ENCODE results near the gene GRM1. TPM values are rescaled to one million over a fixed set of nuclear protein-coding genes. Genes with fewer than 3 reads are reported as not detected.

GRM1 gene
- polyA plus RNA-seq, 3 donors from 2014 or later = 0.02 TPM; not detected in 2

GRCh38 chr6:146345598-146345997, 316.7 kb downstream of the GRM1 start:
- Mint-ChIP-seq H3K27me3 (ENCODE audit: low read depth in 3 of 3) (no peaks in the 10 kb centered on the region), H3K4me3 (no peak overlapping the region), H3K9me3 (peaks cover 0 to 5% (median under 1%) of the 10 kb centered on the region in 6 donors), H3K4me1 (no peaks in the 10 kb centered on the region), H3K36me3 (no peaks in the 10 kb centered on the region), H3K27ac (no peak overlapping the region)
- no peak for DNase-seq

DNA sequence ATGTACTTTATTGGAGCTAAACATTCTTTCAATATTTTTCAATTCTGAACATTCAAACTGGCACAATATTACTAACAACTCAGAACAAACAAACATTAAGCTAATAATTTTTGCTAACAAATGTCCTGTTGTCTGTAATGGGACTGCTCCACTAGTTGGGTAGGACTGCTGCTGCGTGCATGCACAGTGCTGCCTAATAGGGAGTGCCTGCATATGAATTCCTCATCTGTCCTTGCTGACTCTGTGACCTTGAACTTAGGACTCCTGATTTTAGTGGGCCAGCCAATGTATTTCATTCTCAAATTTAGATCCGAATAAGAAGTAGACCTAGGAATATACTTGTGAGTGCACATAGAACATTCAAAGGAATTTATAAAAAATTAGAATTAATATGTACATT, 318.2 kb downstream of the GRM1 start:
- H3K4me3 Mint-ChIP-seq = no peak overlapping the region
- peaks cover 0 to 6% (median 2%) of the 10 kb centered on the region in 6 donors for H3K9me3 Mint-ChIP-seq
- no peaks in the 10 kb centered on the region for H3K36me3 Mint-ChIP-seq
- H3K4me1 Mint-ChIP-seq = no peaks in the 10 kb centered on the region
- H3K27me3 Mint-ChIP-seq (ENCODE audit: low read depth in 3 of 3) = no peaks in the 10 kb centered on the region
- DNase-seq = no peak
- no peak overlapping the region for H3K27ac Mint-ChIP-seq

GRCh38 chr6:146347690-146348089, 318.8 kb downstream of the GRM1 start:
- peaks cover 0 to 7% (median 2%) of the 10 kb centered on the region in 6 donors for H3K9me3 Mint-ChIP-seq
- no peak overlapping the region for H3K27ac Mint-ChIP-seq
- no peak for DNase-seq
- H3K36me3 Mint-ChIP-seq = no peaks in the 10 kb centered on the region
- H3K27me3 Mint-ChIP-seq (ENCODE audit: low read depth in 3 of 3) = no peaks in the 10 kb centered on the region
- H3K4me1 Mint-ChIP-seq = no peaks in the 10 kb centered on the region
- H3K4me3 Mint-ChIP-seq = no peak overlapping the region

DNA sequence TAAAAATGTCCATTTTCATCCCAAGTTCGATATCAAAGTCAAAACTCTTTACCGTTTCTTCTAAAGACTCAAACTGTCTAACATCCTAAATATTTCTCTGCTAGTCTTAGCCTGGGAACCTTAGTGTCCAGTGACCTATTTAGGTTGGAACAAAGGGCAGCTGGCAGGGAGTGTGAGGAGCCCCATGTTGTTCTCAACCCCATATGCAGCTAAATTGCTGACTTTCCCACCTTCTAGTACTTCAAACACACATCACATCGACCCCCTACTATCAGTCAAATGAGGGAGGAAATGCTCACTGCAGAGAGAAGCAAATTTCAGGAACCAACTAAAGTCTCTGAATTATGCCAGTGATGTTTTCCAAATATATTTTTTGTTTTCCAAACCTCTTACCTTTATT, 322.2 kb downstream of the GRM1 start:
- H3K27ac Mint-ChIP-seq = no peak overlapping the region
- no peak for DNase-seq
- H3K36me3 Mint-ChIP-seq = no peaks in the 10 kb centered on the region
- H3K9me3 Mint-ChIP-seq = peaks cover 0 to 10% (median 0%) of the 10 kb centered on the region in 6 donors
- H3K4me3 Mint-ChIP-seq = no peak overlapping the region
- H3K27me3 Mint-ChIP-seq (ENCODE audit: low read depth in 3 of 3) = no peaks in the 10 kb centered on the region
- no peaks in the 10 kb centered on the region for H3K4me1 Mint-ChIP-seq

DNA sequence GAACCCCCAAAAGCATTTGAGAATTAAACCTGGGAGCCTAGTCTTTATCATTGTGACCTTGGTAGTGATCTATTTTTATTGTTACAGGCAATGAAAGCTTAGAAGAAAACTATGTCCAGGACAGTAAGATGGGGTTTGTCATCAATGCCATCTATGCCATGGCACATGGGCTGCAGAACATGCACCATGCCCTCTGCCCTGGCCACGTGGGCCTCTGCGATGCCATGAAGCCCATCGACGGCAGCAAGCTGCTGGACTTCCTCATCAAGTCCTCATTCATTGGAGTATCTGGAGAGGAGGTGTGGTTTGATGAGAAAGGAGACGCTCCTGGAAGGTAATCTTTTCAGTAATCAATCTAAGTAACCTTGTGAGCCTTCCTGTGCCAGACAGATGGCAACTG, 323.3 kb downstream of the GRM1 start:
- no peaks in the 10 kb centered on the region for H3K27me3 Mint-ChIP-seq (ENCODE audit: low read depth in 3 of 3)
- H3K27ac Mint-ChIP-seq = no peak overlapping the region
- H3K36me3 Mint-ChIP-seq = no peaks in the 10 kb centered on the region
- no peaks in the 10 kb centered on the region for H3K4me1 Mint-ChIP-seq
- no peak for DNase-seq
- peaks cover 0 to 10% (median 0%) of the 10 kb centered on the region in 6 donors for H3K9me3 Mint-ChIP-seq
- no peak overlapping the region for H3K4me3 Mint-ChIP-seq

DNA sequence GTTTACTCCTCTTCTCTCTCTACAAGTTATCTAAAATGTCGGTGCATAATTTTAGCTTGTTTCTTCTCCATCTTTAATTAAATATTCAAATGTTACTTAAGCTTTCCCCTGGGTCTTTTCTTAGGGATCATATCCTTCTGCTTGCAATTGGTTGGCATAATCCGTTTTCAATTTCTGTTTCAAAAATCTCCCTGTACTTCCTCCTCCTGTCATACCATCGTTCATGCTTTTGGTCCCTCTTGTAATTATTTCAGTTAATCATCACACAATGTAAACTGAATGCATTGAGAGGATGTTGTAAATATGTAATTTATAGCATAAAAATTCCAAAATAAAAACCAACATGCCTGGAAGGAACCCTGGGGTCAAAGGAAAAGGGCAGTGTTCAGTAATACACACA, 325.6 kb downstream of the GRM1 start:
- Mint-ChIP-seq H3K4me3 (no peak overlapping the region), H3K4me1 (no peaks in the 10 kb centered on the region), H3K9me3 (peaks cover 0 to 13% (median 0%) of the 10 kb centered on the region in 6 donors), H3K36me3 (no peaks in the 10 kb centered on the region), H3K27me3 (ENCODE audit: low read depth in 3 of 3) (no peaks in the 10 kb centered on the region), H3K27ac (no peak overlapping the region)
- DNase-seq = no peak

- no peaks in the 10 kb centered on the region for H3K27me3 Mint-ChIP-seq (ENCODE audit: low read depth in 3 of 3)
- no peak overlapping the region for H3K4me3 Mint-ChIP-seq
- H3K9me3 Mint-ChIP-seq = peaks cover 0 to 13% (median 1%) of the 10 kb centered on the region in 6 donors
- no peak for DNase-seq
- no peak overlapping the region for H3K27ac Mint-ChIP-seq
- H3K36me3 Mint-ChIP-seq = no peaks in the 10 kb centered on the region
- no peaks in the 10 kb centered on the region for H3K4me1 Mint-ChIP-seq
Measured at GRCh38 chr6:146355521-146356100, 326.7 kb downstream of the GRM1 start.

GRCh38 chr6:146357578-146358430, 328.9 kb downstream of the GRM1 start:
- H3K36me3 Mint-ChIP-seq = no peaks in the 10 kb centered on the region
- no peak overlapping the region for H3K27ac Mint-ChIP-seq
- H3K4me1 Mint-ChIP-seq = no peaks in the 10 kb centered on the region
- DNase-seq = no peak
- H3K4me3 Mint-ChIP-seq = no peak overlapping the region
- no peaks in the 10 kb centered on the region for H3K27me3 Mint-ChIP-seq (ENCODE audit: low read depth in 3 of 3)
- H3K9me3 Mint-ChIP-seq = peaks cover 0 to 9% (median 5%) of the 10 kb centered on the region in 6 donors

DNA sequence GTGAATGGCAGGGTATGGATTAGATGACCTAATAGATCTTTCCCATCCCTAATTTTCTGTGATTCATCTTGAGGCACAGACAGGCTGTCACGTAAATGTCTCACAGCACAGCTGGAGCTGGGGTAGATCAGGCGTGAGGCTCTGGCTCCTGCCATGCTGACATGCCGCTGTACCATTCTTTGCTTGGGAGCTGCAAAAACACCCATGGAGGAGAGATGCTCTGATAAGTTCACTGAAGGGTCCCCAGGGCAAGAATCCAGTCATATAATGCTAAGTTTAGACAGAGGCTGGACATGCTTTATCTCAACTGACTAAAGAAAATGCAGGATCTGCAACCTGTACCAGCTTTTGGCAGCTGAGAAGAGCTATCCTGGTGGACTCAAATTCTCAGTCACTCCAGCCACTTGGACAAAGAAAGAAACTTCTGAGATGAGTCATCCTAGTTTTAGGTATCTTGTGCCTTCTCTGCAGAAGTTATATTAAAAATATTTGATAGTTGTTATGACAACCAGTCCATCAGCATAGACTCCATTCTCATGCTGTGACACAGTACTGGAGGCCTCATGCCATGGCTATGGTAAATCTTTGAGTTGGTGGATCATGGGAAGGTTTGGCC, 329.7 kb downstream of the GRM1 start:
- Mint-ChIP-seq H3K36me3 (no peaks in the 10 kb centered on the region), H3K4me1 (no peaks in the 10 kb centered on the region), H3K27me3 (ENCODE audit: low read depth in 3 of 3) (no peaks in the 10 kb centered on the region), H3K4me3 (no peak overlapping the region), H3K9me3 (peaks cover 0 to 10% (median 6%) of the 10 kb centered on the region in 6 donors), H3K27ac (no peak overlapping the region)
- DNase-seq = no peak

- no peak overlapping the region for H3K4me3 Mint-ChIP-seq
- no peaks in the 10 kb centered on the region for H3K4me1 Mint-ChIP-seq
- no peak for DNase-seq
- H3K27ac Mint-ChIP-seq = no peak overlapping the region
- H3K9me3 Mint-ChIP-seq = peaks cover 0 to 10% (median 4%) of the 10 kb centered on the region in 6 donors
- no peaks in the 10 kb centered on the region for H3K36me3 Mint-ChIP-seq
- no peaks in the 10 kb centered on the region for H3K27me3 Mint-ChIP-seq (ENCODE audit: low read depth in 3 of 3)
Measured at GRCh38 chr6:146359131-146359530, 330.3 kb downstream of the GRM1 start.

- Mint-ChIP-seq H3K9me3 (peaks cover 0 to 10% (median 3%) of the 10 kb centered on the region in 6 donors), H3K36me3 (no peaks in the 10 kb centered on the region), H3K4me1 (no peaks in the 10 kb centered on the region), H3K27me3 (ENCODE audit: low read depth in 3 of 3) (no peaks in the 10 kb centered on the region), H3K4me3 (no peak overlapping the region), H3K27ac (no peak overlapping the region)
- DNase-seq = no peak
Measured at GRCh38 chr6:146361128-146361924, 332.5 kb downstream of the GRM1 start.

GRCh38 chr6:146363838-146364607, 335.2 kb downstream of the GRM1 start:
- no peaks in the 10 kb centered on the region for H3K4me1 Mint-ChIP-seq
- DNase-seq = no peak
- no peak overlapping the region for H3K27ac Mint-ChIP-seq
- peaks cover 0 to 10% (median 3%) of the 10 kb centered on the region in 6 donors for H3K9me3 Mint-ChIP-seq
- no peak overlapping the region for H3K4me3 Mint-ChIP-seq
- no peaks in the 10 kb centered on the region for H3K36me3 Mint-ChIP-seq
- H3K27me3 Mint-ChIP-seq (ENCODE audit: low read depth in 3 of 3) = no peaks in the 10 kb centered on the region
